Measurements from ENCODE around the gene TOMM20.

TOMM20 gene

GRCh38 chr1:235138821-235139220 is 10.2 kb upstream of the TOMM20 start:
- H2AK5ac ChIP-seq (ENCODE audit: low read depth, low read length) = no peak overlapping the region
- no peak overlapping the region for H3K27ac ChIP-seq (replicated peaks; ENCODE audit: low read length)
- H3K4me1 ChIP-seq (ENCODE audit: control insufficient read depth in 2 of 2, insufficient read depth in 1 of 2, low read depth in 1 of 2, low read length in 2 of 2) = peaks cover 0 to 3% of the 10 kb centered on the region in 2 donors
- no peak overlapping the region for H2BK12ac ChIP-seq (ENCODE audit: low read length)
- no peak overlapping the region for H3K18ac ChIP-seq (ENCODE audit: low read length)
- WGBS, 2 donors (ENCODE audit: extremely low coverage in 2 of 2, insufficient read length in 2 of 2, insufficient replicate concordance in 1 of 2) = no CpG with 5 or more reads among the region's 2 CpGs
- no peak overlapping the region for H3K23ac ChIP-seq (ENCODE audit: low read depth, low read length, poor library complexity)
- H3K79me1 ChIP-seq (ENCODE audit: low read depth, low read length) = peaks cover 2% of the 10 kb centered on the region
- no peak overlapping the region for H2BK5ac ChIP-seq (ENCODE audit: low read length)
- no peak overlapping the region for H3K9ac ChIP-seq (ENCODE audit: low read depth, low read length, poor library complexity)
- H3K4me3 ChIP-seq (ENCODE audit: low read length in 2 of 2) = no peak overlapping the region
- H3K27me3 ChIP-seq (ENCODE audit: control insufficient read depth in 3 of 3, insufficient read depth in 3 of 3, low read depth in 1 of 3, low read length in 3 of 3) = no peaks in the 10 kb centered on the region
- no peaks in the 10 kb centered on the region for H3K9me3 ChIP-seq (replicated peaks in 1 of 2; ENCODE audit: control insufficient read depth in 2 of 2, insufficient read depth in 1 of 2, low read depth in 1 of 2, low read length in 2 of 2)
- peaks cover 28 to 86% of the 10 kb centered on the region in 2 donors for H3K36me3 ChIP-seq (replicated peaks in 1 of 2; ENCODE audit: control insufficient read depth in 2 of 2, insufficient read depth in 2 of 2, low read length in 2 of 2)
- no peak overlapping the region for H4K8ac ChIP-seq (ENCODE audit: low read depth, low read length)
- no peak overlapping the region for H4K91ac ChIP-seq (ENCODE audit: low read depth, low read length, poor library complexity)
- no peak overlapping the region for H3K4me2 ChIP-seq (ENCODE audit: insufficient read depth, low read length, poor library complexity, severe bottlenecking)
- H2BK120ac ChIP-seq (ENCODE audit: low read depth, low read length) = no peak overlapping the region
- no peak for DNase-seq (ENCODE audit: low spot score)
- H3K4ac ChIP-seq (ENCODE audit: low read length) = no peak overlapping the region
- no peak overlapping the region for H2BK15ac ChIP-seq (ENCODE audit: low read length)
- H3K14ac ChIP-seq (ENCODE audit: low read length) = no peak overlapping the region
- H2AFZ ChIP-seq (ENCODE audit: low read length) = no peak overlapping the region

GRCh38 chr1:235136111-235136510 is 7.5 kb upstream of the TOMM20 start:
- no peak overlapping the region for H3K18ac ChIP-seq (ENCODE audit: low read length)
- no peak overlapping the region for H2BK12ac ChIP-seq (ENCODE audit: low read length)
- peaks cover 0 to 3% of the 10 kb centered on the region in 2 donors for H3K4me1 ChIP-seq (ENCODE audit: control insufficient read depth in 2 of 2, insufficient read depth in 1 of 2, low read depth in 1 of 2, low read length in 2 of 2)
- no peak overlapping the region for H2BK120ac ChIP-seq (ENCODE audit: low read depth, low read length)
- no peak overlapping the region for H2BK15ac ChIP-seq (ENCODE audit: low read length)
- DNase-seq (ENCODE audit: low spot score) = no peak
- no peak overlapping the region for H3K4me2 ChIP-seq (ENCODE audit: insufficient read depth, low read length, poor library complexity, severe bottlenecking)
- H3K27ac ChIP-seq (replicated peaks; ENCODE audit: low read length) = no peak overlapping the region
- H3K14ac ChIP-seq (ENCODE audit: low read length) = no peak overlapping the region
- H3K23ac ChIP-seq (ENCODE audit: low read depth, low read length, poor library complexity) = no peak overlapping the region
- H3K36me3 ChIP-seq (replicated peaks in 1 of 2; ENCODE audit: control insufficient read depth in 2 of 2, insufficient read depth in 2 of 2, low read length in 2 of 2) = peaks cover 30 to 88% of the 10 kb centered on the region in 2 donors
- H3K4ac ChIP-seq (ENCODE audit: low read length) = no peak overlapping the region
- no CpG with 5 or more reads among the region's 4 CpGs for WGBS, 2 donors (ENCODE audit: extremely low coverage in 2 of 2, insufficient read length in 2 of 2, insufficient replicate concordance in 1 of 2)
- H3K9me3 ChIP-seq (replicated peaks in 1 of 2; ENCODE audit: control insufficient read depth in 2 of 2, insufficient read depth in 1 of 2, low read depth in 1 of 2, low read length in 2 of 2) = no peaks in the 10 kb centered on the region
- no peak overlapping the region for H4K91ac ChIP-seq (ENCODE audit: low read depth, low read length, poor library complexity)
- H2BK5ac ChIP-seq (ENCODE audit: low read length) = no peak overlapping the region
- no peak overlapping the region for H3K4me3 ChIP-seq (ENCODE audit: low read length in 2 of 2)
- H3K27me3 ChIP-seq (ENCODE audit: control insufficient read depth in 3 of 3, insufficient read depth in 3 of 3, low read depth in 1 of 3, low read length in 3 of 3) = no peaks in the 10 kb centered on the region
- H3K79me1 ChIP-seq (ENCODE audit: low read depth, low read length) = peaks cover 2% of the 10 kb centered on the region
- H3K9ac ChIP-seq (ENCODE audit: low read depth, low read length, poor library complexity) = no peak overlapping the region
- no peak overlapping the region for H4K8ac ChIP-seq (ENCODE audit: low read depth, low read length)
- H2AK5ac ChIP-seq (ENCODE audit: low read depth, low read length) = no peak overlapping the region
- no peak overlapping the region for H2AFZ ChIP-seq (ENCODE audit: low read length)

GRCh38 chr1:235134171-235134570 is 5.5 kb upstream of the TOMM20 start:
- H3K4me1 ChIP-seq (ENCODE audit: control insufficient read depth in 2 of 2, insufficient read depth in 1 of 2, low read depth in 1 of 2, low read length in 2 of 2) = peaks cover 0 to 3% of the 10 kb centered on the region in 2 donors
- H3K14ac ChIP-seq (ENCODE audit: low read length) = no peak overlapping the region
- H3K4me3 ChIP-seq (ENCODE audit: low read length in 2 of 2) = no peak overlapping the region
- DNase-seq (ENCODE audit: low spot score) = no peak
- H2BK5ac ChIP-seq (ENCODE audit: low read length) = no peak overlapping the region
- no peaks in the 10 kb centered on the region for H3K9me3 ChIP-seq (replicated peaks in 1 of 2; ENCODE audit: control insufficient read depth in 2 of 2, insufficient read depth in 1 of 2, low read depth in 1 of 2, low read length in 2 of 2)
- H3K23ac ChIP-seq (ENCODE audit: low read depth, low read length, poor library complexity) = no peak overlapping the region
- no peak overlapping the region for H4K8ac ChIP-seq (ENCODE audit: low read depth, low read length)
- no peak overlapping the region for H3K18ac ChIP-seq (ENCODE audit: low read length)
- H3K4me2 ChIP-seq (ENCODE audit: insufficient read depth, low read length, poor library complexity, severe bottlenecking) = no peak overlapping the region
- H2AFZ ChIP-seq (ENCODE audit: low read length) = no peak overlapping the region
- no peak overlapping the region for H2BK15ac ChIP-seq (ENCODE audit: low read length)
- no peak overlapping the region for H3K4ac ChIP-seq (ENCODE audit: low read length)
- no peak overlapping the region for H2BK12ac ChIP-seq (ENCODE audit: low read length)
- H3K27me3 ChIP-seq (ENCODE audit: control insufficient read depth in 3 of 3, insufficient read depth in 3 of 3, low read depth in 1 of 3, low read length in 3 of 3) = no peaks in the 10 kb centered on the region
- no peak overlapping the region for H4K91ac ChIP-seq (ENCODE audit: low read depth, low read length, poor library complexity)
- no peaks in the 10 kb centered on the region for H3K79me1 ChIP-seq (ENCODE audit: low read depth, low read length)
- no peak overlapping the region for H2BK120ac ChIP-seq (ENCODE audit: low read depth, low read length)
- no peak overlapping the region for H3K27ac ChIP-seq (replicated peaks; ENCODE audit: low read length)
- peaks cover 24 to 81% of the 10 kb centered on the region in 2 donors for H3K36me3 ChIP-seq (replicated peaks in 1 of 2; ENCODE audit: control insufficient read depth in 2 of 2, insufficient read depth in 2 of 2, low read length in 2 of 2)
- no CpG with 5 or more reads among the region's 12 CpGs for WGBS, 2 donors (ENCODE audit: extremely low coverage in 2 of 2, insufficient read length in 2 of 2, insufficient replicate concordance in 1 of 2)
- no peak overlapping the region for H3K9ac ChIP-seq (ENCODE audit: low read depth, low read length, poor library complexity)
- H2AK5ac ChIP-seq (ENCODE audit: low read depth, low read length) = no peak overlapping the region

- Histone ChIP-seq H4K91ac (ENCODE audit: low read depth, low read length, poor library complexity) (no peak overlapping the region), H3K9ac (ENCODE audit: low read depth, low read length, poor library complexity) (no peak overlapping the region), H2BK120ac (ENCODE audit: low read depth, low read length) (no peak overlapping the region), H4K8ac (ENCODE audit: low read depth, low read length) (no peak overlapping the region), H2AFZ (ENCODE audit: low read length) (no peak overlapping the region), H3K36me3 (replicated peaks in 1 of 2; ENCODE audit: control insufficient read depth in 2 of 2, insufficient read depth in 2 of 2, low read length in 2 of 2) (peaks cover 22 to 70% of the 10 kb centered on the region in 2 donors), H3K4ac (ENCODE audit: low read length) (no peak overlapping the region), H2BK15ac (ENCODE audit: low read length) (no peak overlapping the region), H2BK5ac (ENCODE audit: low read length) (no peak overlapping the region), H2BK12ac (ENCODE audit: low read length) (no peak overlapping the region), H2AK5ac (ENCODE audit: low read depth, low read length) (no peak overlapping the region), H3K4me2 (ENCODE audit: insufficient read depth, low read length, poor library complexity, severe bottlenecking) (no peak overlapping the region), H3K9me3 (replicated peaks in 1 of 2; ENCODE audit: control insufficient read depth in 2 of 2, insufficient read depth in 1 of 2, low read depth in 1 of 2, low read length in 2 of 2) (no peaks in the 10 kb centered on the region), H3K79me1 (ENCODE audit: low read depth, low read length) (peaks cover 4% of the 10 kb centered on the region), H3K4me1 (ENCODE audit: control insufficient read depth in 2 of 2, insufficient read depth in 1 of 2, low read depth in 1 of 2, low read length in 2 of 2) (peaks cover 0 to 3% of the 10 kb centered on the region in 2 donors), H3K14ac (ENCODE audit: low read length) (no peak overlapping the region), H3K23ac (ENCODE audit: low read depth, low read length, poor library complexity) (no peak overlapping the region), H3K27ac (replicated peaks; ENCODE audit: low read length) (no peak overlapping the region), H3K4me3 (ENCODE audit: low read length in 2 of 2) (no peak overlapping the region), H3K27me3 (ENCODE audit: control insufficient read depth in 3 of 3, insufficient read depth in 3 of 3, low read depth in 1 of 3, low read length in 3 of 3) (no peaks in the 10 kb centered on the region), H3K18ac (ENCODE audit: low read length) (no peak overlapping the region)
- no CpG with 5 or more reads among the region's 3 CpGs for WGBS, 2 donors (ENCODE audit: extremely low coverage in 2 of 2, insufficient read length in 2 of 2, insufficient replicate concordance in 1 of 2)
- DNase-seq (ENCODE audit: low spot score) = no peak
Observed at GRCh38 chr1:235133086-235133485, 4.4 kb upstream of the TOMM20 start.

Data from neuronal stem cell (in vitro differentiated cells).